Dermis blood vessel endothelial cell (primary cell): ENCODE results near the gene TCP11. TPM values are rescaled to one million over a fixed set of nuclear protein-coding genes. Genes with fewer than 3 reads are reported as not detected.

ENCODE experiments used
- DNase-seq: peaks from one replicate; pipeline ENCODE4 v3.0.0; 2010
- total RNA-seq: library from RNA; depleted of rRNA; stranded (reverse); fragments of >200 nt; gene quantifications from 2 replicates; pipeline ENCODE4 v1.2.3, GENCODE V29; 2014

Gene TCP11
- total RNA-seq, 1 donor from 2014 or later: 0.68 TPM

DNA sequence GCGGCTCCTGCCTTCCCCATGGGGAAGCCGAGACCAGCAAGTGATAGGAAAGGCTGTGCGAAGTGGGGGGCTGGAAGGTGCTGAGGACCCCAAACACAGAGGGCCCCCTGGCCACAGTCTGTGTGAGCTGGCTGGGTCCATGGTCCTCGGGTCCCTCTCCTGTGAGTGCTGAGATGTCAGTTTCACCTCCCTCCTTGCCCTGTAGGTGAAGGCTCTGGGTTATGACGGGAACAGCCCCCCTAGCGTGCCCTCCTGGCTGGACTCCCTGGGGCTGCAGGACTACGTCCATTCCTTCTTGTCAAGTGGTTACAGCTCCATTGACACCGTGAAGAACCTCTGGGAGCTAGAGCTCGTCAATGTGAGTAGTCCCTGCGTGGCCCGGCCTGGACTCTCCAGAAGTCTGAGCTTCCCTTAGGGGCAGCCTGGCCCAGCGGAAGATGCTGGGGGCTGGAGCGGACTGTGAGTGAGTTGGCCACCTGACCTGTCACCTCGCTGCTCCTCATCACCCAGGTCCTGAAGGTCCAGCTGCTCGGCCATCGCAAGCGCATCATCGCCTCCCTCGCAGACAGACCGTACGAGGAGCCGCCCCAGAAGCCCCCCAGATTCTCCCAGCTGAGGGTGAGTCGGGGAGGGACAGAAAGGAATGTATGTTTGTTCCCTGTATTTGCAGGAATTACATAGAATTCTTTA is 61.7 kb downstream of the TCP11 start:
- no peak for DNase-seq

DNA sequence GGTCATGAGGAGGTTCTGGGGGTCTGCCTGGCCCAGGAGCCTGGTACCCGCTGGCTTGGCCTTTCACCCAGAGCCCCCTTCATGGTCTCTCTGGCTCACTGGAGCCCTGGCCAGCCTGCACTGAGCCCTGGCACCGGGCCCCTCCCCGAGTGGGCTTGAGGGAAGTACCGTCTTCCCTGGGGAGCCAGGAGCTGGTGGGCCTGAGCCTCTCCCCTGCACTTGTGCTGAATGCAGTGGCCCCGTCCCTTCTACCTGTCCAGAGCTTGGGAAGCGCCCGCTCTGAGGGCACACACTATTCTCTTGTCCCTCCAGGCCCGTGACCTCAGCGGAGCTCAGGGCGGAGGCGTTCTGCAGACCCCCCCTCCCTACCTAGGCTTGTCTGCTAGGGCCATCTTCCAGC is 62.2 kb downstream of the TCP11 start:
- no peak for DNase-seq

DNA sequence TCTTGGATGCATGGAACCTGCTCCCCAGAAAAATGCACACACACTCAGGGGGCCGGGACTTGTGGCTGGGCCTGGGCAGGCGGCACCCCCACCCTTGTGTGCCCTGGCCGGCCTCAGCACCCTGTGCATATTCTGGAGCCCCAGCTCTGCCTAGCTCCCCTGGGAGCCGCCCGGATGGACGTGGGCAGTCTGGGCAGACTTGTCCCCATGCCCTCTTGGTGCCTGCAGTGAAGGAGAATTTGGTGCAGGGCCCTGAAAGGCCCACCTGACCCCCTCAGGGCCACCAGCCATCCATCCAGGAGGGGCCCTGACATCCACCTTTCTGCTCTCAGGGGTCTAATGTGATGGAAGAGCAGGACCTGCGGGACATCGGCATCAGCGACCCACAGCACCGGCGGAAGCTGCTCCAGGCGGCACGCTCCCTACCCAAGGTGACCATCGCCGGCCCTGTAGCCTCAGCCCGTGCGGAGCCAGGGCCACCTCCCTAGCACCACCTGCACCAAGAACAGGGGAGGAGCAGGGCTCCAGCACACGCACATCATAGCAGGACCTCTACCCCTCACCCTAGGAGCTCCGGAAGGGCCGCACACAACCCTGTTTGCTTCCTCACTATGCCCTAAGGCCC is 62.8 kb downstream of the TCP11 start:
- DNase-seq: no peak

DNA sequence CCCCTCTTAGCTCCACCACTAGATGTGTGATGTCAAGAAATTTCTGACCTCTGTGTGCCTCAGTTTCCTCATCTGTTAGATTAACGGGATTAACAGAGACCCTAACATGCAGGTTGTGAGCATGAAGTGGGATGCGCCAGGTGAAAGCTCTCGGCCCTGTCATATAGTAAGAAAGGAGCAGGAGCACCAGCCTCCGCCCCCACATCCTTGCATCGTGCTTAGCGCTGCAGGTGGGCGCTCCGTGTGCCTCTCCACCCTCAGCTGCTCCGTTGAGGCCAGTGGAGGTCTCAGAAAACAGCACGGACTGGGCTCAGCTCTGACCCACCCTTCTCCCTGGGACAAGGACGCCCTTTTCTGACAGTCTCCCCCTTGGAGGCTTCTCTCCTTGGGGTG is 63.4 kb downstream of the TCP11 start:
- no peak for DNase-seq

DNA sequence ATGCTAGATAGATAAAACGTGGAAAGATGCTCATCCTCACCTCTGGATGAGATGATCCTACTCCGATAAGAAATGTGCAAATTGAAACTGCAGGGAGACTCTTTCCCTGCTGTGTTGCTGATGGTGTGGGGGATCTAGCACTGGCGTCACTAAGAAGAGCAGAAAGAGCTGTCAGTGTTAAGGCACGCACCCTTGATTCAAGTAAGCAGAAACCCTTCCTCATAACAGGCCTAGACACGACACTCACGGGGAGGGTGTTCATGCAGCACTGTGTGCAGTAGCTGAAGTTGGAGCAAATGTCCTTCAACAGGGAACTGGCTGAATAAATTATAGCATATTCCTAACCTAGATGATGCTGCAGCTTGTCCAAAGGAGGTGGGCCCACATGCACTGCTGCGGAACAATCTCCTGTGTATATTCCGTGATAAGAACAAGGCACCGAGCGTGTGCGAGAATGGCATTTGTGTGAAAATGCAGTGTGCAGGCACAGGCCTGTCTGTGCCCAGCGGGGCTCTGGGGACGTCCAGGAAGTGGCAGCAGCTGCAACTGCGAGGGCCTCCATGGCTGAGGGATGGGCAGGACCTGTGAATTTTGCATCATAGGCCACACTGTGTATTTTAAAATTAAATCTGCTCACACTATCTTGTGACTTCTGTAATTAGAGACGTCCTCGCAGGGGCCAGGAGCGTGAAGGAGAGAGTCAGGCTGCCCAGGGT is 64.0 kb downstream of the TCP11 start:
- DNase-seq: no peak

DNA sequence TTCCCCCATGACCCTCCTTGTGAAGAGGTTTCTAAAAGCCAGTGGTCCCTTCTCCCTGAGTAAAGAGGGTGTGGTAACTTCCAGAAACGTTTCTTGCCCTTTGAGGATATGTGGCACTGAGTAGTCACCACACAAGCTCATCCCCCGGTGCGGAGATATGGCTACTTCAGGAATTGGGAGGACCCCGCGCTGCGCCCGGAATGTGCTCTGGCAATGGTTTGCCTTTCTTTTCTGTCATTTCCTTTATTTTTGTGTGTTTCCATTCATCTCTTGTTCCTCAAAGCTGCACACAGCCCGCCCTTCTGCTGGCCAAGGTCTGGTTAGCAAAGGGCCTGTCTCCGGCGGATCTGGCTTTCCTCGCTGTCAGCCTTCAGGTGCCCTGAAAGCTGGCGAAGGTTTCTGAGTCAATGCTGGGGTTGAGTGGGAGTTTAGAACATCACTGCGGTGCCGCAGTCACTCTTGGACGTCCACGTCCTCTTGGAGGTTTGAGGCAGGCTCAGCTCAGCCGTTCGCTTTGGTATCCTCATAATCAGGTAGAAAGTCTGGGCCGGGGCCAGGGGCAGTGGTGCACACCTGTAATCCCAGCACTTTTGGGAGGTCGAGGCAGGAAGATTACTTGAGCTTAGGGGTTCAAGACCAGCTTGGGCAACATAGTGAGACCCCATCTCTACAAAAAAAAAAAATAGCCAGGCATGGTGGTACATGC is 67.2 kb downstream of the TCP11 start:
- no peak for DNase-seq

DNA sequence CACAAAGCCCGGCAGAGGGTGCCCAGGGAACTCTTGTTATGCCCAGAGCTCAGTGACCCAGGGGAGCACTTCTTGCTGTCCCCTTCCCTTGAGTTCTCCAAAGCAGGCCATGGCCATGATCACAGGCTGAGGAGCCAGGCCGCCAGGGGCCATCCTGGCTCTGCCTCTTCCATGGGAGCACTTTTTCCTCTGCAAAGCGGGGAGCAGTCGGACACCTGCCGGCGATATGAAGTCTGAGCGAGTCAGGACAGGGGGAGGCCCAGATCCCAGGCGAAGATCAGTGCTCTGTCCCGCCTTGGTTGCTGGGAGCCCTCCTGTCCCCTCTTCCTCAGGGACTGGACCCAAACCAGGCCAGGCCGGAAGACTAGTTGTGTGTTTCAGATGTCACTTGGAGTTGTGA is 67.9 kb downstream of the TCP11 start:
- no peak for DNase-seq

DNA sequence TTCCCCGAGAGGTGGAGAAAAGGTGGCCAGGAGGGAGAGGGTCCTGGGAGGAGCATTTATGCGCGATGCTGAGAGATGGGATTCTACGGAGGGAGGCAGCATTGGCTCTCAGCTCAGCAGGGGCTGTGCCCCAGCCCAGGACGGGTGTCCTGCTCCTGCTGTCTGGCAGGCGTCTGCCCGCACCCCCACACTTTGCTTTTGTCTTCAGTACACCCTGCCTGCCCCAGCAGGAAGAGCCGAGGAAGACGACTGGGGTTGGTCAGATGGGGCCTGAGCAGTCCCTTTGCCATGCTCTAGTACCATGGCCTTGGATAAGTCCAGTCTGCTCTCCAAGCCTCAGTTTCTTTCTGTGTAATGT is 68.5 kb downstream of the TCP11 start:
- no peak for DNase-seq

DNA sequence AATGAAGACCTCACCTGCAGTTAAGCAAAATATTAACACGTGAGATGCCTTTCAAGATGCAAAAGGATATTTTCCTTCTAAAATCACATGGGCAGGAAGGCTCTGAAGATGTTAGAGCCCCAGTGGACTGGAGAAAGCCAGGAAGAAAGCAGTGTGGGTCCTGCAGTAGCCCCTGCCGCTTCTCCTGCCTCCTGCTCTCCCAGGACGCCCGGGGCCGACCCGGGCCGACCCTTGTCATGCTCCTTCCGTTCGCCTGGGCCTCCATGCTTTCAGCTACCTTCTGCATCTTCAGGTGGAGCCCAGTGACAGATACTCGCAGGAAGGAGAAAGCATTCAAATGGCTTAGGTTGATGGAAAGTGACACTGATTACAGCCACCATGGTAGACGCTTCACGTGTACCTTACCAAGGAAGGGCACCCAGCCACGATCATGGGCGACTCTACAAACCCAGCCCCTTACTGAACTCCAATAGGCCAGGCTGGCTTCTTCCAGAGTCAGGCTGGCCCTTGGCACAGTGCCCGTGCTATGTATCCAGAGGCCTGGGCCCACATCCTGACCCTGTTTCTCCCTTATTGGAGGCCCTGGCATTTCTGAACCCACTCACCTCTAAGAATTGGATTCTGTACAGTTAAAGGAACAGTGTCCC is 69.0 kb downstream of the TCP11 start:
- peak; percentile 55 for DNase-seq

DNA sequence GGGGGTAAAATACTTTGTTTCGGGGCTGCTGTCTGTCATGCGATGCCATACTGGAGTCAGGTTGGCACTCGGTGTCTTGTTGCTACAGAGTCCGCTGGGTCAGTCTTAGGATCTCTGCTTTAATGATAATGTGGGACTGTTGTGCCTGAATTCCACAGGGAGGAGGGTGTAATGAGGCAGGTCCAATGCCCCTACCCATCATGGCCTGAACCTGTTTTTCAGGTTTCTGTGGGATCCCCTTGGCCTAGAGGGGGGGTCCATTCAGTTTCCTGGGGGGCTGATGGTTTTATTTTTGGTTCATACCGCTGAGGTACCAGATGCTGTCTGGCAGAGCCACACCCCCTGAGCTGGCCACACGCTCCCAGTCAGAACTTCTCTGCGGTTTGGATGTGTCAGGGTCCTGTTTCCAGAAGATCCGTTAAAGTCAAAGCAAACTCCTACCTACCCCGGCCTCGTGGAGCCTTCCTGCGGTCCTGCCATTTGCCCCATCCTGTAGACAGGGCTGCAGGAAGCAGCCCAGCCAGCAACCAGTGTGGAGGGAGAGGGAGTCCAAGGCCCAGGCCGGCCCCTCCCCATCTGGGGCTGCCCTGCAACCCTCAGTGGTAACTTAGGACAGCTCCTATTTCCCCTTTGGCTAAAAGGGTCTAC is 69.7 kb downstream of the TCP11 start:
- DNase-seq: no peak

DNA sequence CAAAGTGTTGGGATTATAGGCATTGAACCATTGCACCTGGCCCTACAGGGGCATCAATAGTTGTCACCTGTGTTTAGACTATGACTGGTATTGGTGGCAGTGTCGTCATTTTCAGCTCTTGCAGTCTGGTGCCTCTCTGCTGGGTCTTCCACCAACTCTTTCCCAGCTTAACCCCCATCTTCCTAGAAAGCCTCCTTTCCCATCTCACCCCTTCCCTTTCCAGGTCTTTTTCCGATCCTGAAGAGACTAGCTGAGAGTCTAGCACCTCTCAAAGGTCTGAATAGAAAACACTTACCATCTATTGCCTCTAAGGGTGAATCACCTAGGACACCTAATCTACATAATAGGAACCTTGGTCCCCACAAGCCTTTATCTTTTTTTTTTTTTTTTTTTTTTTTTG is 71.0 kb downstream of the TCP11 start:
- no peak for DNase-seq

DNA sequence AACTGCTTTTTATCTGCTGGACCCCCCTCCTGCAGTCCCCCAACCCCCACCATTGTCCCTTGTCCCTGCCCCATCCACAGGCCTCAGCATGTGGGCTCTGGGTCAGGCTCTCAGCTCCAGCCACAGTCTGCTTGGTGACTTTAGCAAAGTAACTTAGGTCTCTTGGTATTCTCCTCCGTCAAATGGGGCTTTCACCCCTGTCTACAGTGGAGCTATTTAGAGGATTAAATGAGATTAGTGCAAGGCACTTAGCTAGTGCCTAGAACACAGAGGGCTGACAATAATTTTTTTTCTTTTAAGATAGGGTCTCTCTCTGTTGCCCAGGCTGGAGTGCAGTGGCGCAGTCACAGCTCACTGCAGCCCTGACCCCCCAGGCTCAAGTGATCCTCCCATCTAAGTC is 71.9 kb downstream of the TCP11 start:
- DNase-seq: no peak

DNA sequence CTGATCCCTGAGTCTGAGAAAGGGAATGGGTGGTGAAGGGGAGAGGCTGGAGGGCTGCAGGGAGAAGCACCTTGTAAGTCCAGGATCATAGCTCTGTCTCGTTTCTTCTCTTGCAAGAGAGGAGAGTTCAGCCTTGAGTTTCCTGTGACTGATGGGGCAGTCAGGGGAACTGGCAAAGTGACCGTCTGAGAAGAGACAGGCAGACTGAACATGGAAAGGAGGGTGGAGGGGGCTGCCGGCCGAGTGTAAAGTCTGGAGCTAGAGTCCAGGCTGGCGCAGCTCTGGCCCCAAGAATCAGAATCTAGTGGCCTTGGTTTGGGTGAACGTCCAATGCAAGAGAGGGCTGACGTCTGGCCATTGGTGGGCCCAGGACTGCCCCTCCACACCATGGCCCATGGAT is 72.5 kb downstream of the TCP11 start:
- DNase-seq: no peak

DNA sequence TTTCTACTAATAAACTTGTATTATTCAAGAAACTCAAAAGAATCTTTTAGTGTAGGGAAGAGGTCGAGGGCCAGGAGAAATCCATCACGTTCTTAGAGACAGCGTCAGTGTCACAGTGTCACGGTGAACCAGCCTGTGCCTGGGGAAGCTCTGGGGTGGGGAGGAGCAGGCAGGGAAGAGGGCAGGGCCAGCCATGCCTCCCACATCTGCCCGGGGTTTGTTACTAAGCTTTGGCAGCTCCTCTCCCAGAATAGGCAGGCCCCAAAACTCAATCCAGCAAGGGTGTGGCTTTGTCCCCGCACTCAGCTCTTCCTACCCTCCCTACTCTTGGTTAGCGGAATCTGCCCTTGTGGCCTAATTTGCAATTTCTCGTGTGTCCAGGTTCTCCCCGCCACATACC is 72.9 kb downstream of the TCP11 start:
- no peak for DNase-seq

Other genes with a start within 250 kb of the TCP11 start
- 0.85 and 1.7 TPM in 2 replicates for gene SCUBE3, start 72.6 kb upstream of the TCP11 start, total RNA-seq
- 27.7 and 32.0 TPM in 2 replicates for gene ZNF76, start 118.4 kb upstream of the TCP11 start, total RNA-seq
- 0.88 and 1.0 TPM in 2 replicates for gene DEF6, start 156.5 kb upstream of the TCP11 start, total RNA-seq
- gene PPARD, start 201.2 kb upstream of the TCP11 start, total RNA-seq: 9.7 and 18.1 TPM in 2 replicates